Fibroblast of the aortic adventitia (primary cell): Measurements from ENCODE around the gene LCK. TPM values are rescaled to one million over a fixed set of nuclear protein-coding genes. Genes with fewer than 3 reads are reported as not detected.
A peak's percentile ranks its signal among the peaks of the same experiment; 100 is the strongest.
"Not testable (repeated sequence)": the region's sequence is repeated elsewhere in the genome, so short reads cannot be mapped to it uniquely, and the experiment has no call there.

Experiments used
- DNase-seq: peaks from one replicate; pipeline ENCODE4 v3.0.0-alpha.2; 2010; ENCODE audit warnings: low read depth
- H3K4me3 ChIP-seq: 2 replicates; pipeline ENCODE4 v1.5.1; 2011; ENCODE audit warnings: low read depth, mild to moderate bottlenecking, control low read depth, low read length, moderate library complexity
- total RNA-seq: library from RNA; depleted of rRNA; stranded (reverse); fragments of >200 nt; gene quantifications from 2 replicates; pipeline ENCODE4 v1.2.3, GENCODE V29; 2012; ENCODE audit warnings: low replicate concordance
- TF ChIP-seq, protein P1 (sequence below): IDR thresholded peaks from 2 replicates; pipeline ENCODE4 v1.5.1; 2011; ENCODE audit warnings: mild to moderate bottlenecking, low read length, control low read depth, inconsistent platforms; ENCODE audit not compliant: insufficient read depth

The LCK gene
- total RNA-seq, 1 donor = not detected

DNA sequence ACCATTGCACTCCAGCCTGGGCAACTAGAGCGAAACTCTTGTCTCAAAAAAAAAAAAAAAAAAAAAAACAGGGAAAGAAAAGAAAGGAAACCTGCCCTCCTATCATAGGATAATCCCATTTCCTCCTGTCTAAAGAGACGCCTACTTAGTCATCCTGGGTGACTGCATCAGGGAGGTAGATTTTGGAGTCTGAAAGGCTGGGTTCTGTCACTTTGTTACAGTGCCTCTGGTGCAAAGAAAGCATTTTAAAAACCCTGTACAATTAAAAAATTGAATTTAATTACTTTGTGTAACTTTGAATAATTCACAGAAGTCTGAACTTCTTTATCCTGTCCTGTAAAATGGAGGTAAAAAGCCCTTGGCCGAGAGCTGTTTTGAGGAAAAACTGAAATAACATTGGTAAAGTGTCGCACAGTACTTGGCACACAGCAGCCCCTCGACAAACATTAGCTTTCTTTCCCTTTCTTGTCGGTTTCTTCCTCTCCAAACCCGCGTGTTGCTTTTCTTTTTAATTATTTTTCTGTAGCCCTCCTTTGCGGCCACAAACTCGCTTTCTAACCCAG is 40.2 kb downstream of the LCK start:
- peak overlapping the region; percentile 92 for H3K4me3 ChIP-seq
- DNase-seq = peak; percentile 44
- TF ChIP-seq, protein P1, sequence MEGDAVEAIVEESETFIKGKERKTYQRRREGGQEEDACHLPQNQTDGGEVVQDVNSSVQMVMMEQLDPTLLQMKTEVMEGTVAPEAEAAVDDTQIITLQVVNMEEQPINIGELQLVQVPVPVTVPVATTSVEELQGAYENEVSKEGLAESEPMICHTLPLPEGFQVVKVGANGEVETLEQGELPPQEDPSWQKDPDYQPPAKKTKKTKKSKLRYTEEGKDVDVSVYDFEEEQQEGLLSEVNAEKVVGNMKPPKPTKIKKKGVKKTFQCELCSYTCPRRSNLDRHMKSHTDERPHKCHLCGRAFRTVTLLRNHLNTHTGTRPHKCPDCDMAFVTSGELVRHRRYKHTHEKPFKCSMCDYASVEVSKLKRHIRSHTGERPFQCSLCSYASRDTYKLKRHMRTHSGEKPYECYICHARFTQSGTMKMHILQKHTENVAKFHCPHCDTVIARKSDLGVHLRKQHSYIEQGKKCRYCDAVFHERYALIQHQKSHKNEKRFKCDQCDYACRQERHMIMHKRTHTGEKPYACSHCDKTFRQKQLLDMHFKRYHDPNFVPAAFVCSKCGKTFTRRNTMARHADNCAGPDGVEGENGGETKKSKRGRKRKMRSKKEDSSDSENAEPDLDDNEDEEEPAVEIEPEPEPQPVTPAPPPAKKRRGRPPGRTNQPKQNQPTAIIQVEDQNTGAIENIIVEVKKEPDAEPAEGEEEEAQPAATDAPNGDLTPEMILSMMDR = no peak

DNA sequence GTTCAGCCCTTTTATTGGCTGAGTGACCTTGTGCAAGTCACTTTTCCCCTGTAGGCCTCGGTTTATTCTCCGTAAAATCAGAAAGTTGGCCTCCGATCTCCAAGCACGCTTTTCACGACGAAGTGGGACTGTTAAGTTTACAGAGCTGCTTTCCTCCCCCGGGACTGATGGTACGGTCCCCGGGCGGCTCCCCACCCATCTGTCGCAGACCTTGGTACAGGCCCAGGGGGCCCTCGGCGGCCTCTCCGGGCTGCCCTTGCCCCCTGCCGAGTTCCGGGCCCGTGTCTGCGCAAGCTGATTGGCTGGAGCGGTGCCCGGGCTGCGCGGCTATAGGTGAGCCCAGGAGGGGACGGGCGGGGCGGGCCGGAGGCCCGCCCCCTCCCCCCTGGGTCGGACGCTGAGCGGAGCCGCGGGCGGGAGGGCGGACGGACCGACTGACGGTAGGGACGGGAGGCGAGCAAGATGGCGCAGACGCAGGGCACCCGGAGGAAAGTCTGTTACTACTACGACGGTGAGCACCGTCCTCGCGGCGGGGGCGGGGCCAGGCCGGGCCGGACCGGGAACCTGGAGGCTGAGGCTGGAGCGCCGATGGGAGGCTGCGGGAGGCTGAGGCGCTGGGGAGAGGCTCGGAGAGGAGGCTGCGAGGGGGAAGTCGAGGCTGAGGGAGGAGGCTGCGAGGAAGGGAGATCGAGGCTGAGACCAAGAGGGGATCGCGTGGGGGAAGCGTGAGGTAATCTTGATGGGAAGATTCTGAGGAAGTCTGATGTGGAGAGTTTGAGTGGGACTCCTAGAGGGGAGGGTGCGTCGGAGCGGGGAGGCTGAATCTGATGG is 40.9 kb downstream of the LCK start, which contains the start of gene HDAC1:
Gene HDAC1, plus strand, starts transcription at position 376 of the 831 bp plus-strand sequence. Its CDS starts 87 bp downstream, at position 463.
- peak; percentile 87 for DNase-seq
- H3K4me3 ChIP-seq = peak within 1 kb of the TSS; percentile 92
- TF ChIP-seq, protein P1 = no peak

DNA sequence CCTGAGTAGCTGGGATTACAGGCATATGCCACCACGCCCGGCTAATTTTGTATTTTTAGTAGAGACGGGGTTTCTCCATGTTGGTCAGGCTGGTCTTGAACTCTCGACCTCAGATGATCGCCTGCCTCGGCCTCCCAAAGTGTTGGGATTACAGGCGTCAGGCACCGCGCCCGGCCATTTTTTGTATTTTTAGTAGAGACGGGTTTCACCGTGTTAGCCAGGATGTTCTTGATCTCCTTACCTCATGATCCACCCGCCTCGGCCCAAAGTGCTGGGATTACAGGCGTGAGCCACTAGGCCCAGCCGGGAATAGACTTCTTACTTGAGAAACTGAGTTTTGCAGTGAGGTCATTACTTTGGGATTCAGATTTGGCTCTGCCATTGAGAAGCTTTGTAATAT is 47.1 kb downstream of the LCK start:
- not testable (repeated sequence) for H3K4me3 ChIP-seq, DNase-seq

DNA sequence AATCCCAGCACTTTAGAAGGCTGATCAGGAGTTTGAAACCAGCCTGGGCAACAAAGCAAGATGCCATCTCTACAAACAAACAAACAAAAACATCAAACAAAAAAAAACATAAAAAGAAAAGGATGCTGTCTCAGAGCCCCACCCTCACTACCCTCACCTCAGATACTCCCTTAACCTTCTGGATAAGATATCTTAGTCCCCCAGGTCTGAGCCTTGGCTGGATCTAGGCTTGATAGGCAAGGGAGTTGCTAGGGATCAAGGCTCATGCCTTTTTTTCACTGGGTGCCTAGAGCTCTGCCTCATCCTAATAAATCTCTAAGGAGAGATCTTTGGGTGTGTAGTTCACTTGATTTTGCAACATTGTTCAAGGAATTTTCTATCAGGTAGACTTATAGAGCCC is 48.3 kb downstream of the LCK start:
- no peak overlapping the region for H3K4me3 ChIP-seq
- no peak for DNase-seq
- TF ChIP-seq, protein P1 = no peak

DNA sequence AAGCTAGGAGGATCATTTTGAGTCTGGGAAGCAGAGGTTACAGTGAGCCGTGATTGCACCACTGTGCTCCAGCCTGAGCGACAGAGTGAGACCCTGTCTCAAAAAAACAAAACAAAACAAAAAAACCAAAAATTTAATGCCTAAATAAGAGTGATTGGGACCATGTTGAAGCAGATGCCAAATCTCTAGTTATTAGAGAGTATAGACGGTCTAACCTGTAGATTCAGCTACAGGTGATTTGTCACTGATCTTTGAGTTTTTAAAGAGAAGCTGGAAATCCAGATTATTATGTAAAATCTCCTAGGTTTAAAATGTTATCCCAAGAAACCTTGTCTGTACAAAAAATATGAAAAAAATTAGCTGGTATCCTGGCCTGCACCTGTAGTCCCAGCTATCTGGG is 52.3 kb downstream of the LCK start:
- TF ChIP-seq, protein P1 = no peak
- DNase-seq = no peak
- H3K4me3 ChIP-seq = no peak overlapping the region

DNA sequence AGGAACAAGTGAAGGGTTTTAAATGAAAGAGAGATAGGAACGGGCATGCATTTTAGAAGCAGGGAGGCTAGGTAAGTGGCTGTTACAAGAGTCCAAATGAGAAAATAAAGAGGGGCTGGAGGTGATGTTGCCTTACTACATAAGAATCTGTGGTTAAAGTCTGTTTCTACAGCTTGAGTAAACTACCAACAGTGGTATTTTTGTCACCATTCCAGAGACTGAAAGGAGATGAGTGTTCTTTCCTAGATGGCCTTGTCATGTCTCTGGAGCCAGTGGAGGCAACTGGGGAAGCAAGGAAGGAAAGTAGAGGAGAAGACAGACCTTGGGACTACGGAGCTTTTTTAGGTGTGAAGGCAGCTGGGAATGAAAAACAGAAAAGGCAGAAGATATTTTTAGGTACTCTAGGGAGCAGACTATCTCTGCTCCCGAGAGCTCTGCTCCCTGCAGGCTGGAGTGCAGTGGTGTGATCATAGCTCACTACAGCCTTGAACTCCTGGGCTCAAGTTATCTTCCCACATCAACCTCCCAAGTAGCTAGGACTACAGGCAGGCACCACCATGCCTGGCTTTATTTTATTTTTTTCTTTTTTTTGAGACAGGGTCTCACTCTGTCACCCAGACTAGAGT is 53.0 kb downstream of the LCK start:
- TF ChIP-seq, protein P1 = no peak
- H3K4me3 ChIP-seq = no peak overlapping the region
- no peak for DNase-seq

DNA sequence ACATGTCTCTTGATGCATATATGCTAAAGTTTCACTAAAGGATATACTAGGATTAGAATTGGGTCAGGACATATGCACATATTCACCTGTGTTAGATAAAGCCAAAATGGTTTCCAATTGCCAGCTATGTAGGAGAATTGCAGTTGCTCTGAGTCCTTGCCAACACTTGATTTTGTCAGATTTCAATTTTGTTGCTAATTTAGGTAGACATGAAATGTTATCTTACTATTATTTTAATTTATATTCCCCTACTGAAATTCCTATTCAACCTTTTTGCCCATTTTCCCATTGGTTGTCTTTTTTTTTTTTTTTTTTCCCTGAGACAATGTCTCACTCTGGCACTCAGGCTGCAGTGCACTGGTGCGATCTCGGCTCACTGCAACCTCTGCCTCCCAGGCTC is 54.2 kb downstream of the LCK start:
- DNase-seq = no peak
- TF ChIP-seq, protein P1 = no peak
- no peak overlapping the region for H3K4me3 ChIP-seq
